Neural cell (in vitro differentiated cells): Measurements from ENCODE around the gene USP38. TPM values are rescaled to one million over a fixed set of nuclear protein-coding genes. Genes with fewer than 3 reads are reported as not detected.

ENCODE experiments used
- H2AFZ ChIP-seq: fragments of 200-600, 300-800 bp; sonication (generic), shearing (Covaris generic); 2 replicates; pipeline ENCODE4 v1.6.0; 2014; ENCODE audit warnings: low read depth, mild to moderate bottlenecking, antibody characterized with exemption, low read length, moderate library complexity
- H3F3A ChIP-seq: fragments of 200-600 bp; shearing (Covaris generic); 2 replicates; pipeline ENCODE4 v1.6.1; 2016; ENCODE audit warnings: mild to moderate bottlenecking, moderate library complexity, mixed read lengths, antibody characterized with exemption, low read length; ENCODE audit not compliant: insufficient read depth, poor library complexity, severe bottlenecking
- H3K27ac ChIP-seq: fragments of 200-600, 300-800 bp; sonication (generic), shearing (Covaris generic); 2 replicates; pipeline ENCODE4 v1.5.1; 2014; ENCODE audit warnings: mild to moderate bottlenecking, low read length, moderate library complexity
- H3K27me3 ChIP-seq: fragments of 300-800, 200-600 bp; sonication (generic), shearing (Covaris generic); 2 replicates; pipeline ENCODE4 v1.6.0; 2014; ENCODE audit warnings: mild to moderate bottlenecking, low read depth, low read length, moderate library complexity; ENCODE audit not compliant: insufficient read depth
- H3K36me3 ChIP-seq: fragments of 300-800, 200-600 bp; sonication (generic), shearing (Covaris generic); 2 replicates; pipeline ENCODE4 v1.5.1; 2014; ENCODE audit warnings: mild to moderate bottlenecking, antibody characterized with exemption, low read length, moderate library complexity; ENCODE audit not compliant: insufficient read depth
- H3K4me2 ChIP-seq: fragments of 300-800, 200-600 bp; sonication (generic), shearing (Covaris generic); 2 replicates; pipeline ENCODE4 v1.6.0; 2014; ENCODE audit warnings: mild to moderate bottlenecking, low read length
- H3K4me3 ChIP-seq: fragments of 300-800, 200-600 bp; sonication (generic), shearing (Covaris generic); 2 replicates; pipeline ENCODE4 v1.5.1; 2014; ENCODE audit warnings: mild to moderate bottlenecking, low read length, moderate library complexity
- H3K79me2 ChIP-seq: fragments of 200-600 bp; shearing (Covaris generic); replicated peaks from 2 replicates; pipeline ENCODE4 v1.6.0; 2014; ENCODE audit warnings: mild to moderate bottlenecking, low read length, moderate library complexity; ENCODE audit not compliant: insufficient read depth
- H3K9ac ChIP-seq: fragments of 300-800, 200-600 bp; sonication (generic), shearing (Covaris generic); 2 replicates; pipeline ENCODE4 v1.6.1; 2016; ENCODE audit warnings: mild to moderate bottlenecking, low read length, mixed read lengths
- H3K9me2 ChIP-seq: fragments of 200-600 bp; shearing (Covaris generic); 2 replicates; pipeline ENCODE4 v1.6.1; 2016; ENCODE audit warnings: mild to moderate bottlenecking, low read length, mixed read lengths; ENCODE audit not compliant: insufficient read depth
- H3K9me3 ChIP-seq: fragments of 200-600, 300-800 bp; sonication (generic), shearing (Covaris generic); 2 replicates; pipeline ENCODE4 v1.6.1; 2016; ENCODE audit warnings: mild to moderate bottlenecking, mixed run types, low read length, moderate library complexity, mixed read lengths
- H4K20me1 ChIP-seq: fragments of 200-600 bp; shearing (Covaris generic); 2 replicates; pipeline ENCODE4 v1.6.1; 2016; ENCODE audit warnings: mild to moderate bottlenecking, mixed run types; ENCODE audit not compliant: insufficient read depth
- EP300 ChIP-seq: fragments of 450-650 bp; conservative IDR thresholded peaks from 2 replicates; pipeline ENCODE4 v1.6.1; 2014; ENCODE audit warnings: antibody characterized with exemption, mild to moderate bottlenecking, moderate library complexity; ENCODE audit not compliant: poor library complexity, severe bottlenecking
- EZH2 ChIP-seq: fragments of 200-600, 300-800 bp; shearing (Covaris generic), sonication (generic); IDR thresholded peaks from 2 replicates; pipeline ENCODE4 v1.6.1; 2014; ENCODE audit warnings: antibody characterized with exemption, low read length, borderline replicate concordance, mild to moderate bottlenecking; ENCODE audit not compliant: insufficient read depth, poor library complexity, severe bottlenecking
- MXI1 ChIP-seq: fragments of 450-650 bp; conservative IDR thresholded peaks from 2 replicates; pipeline ENCODE4 v1.6.1; 2014; ENCODE audit warnings: antibody characterized with exemption, mild to moderate bottlenecking; ENCODE audit not compliant: poor library complexity, severe bottlenecking
- POLR2AphosphoS5 ChIP-seq: IDR thresholded peaks from 2 replicates; pipeline ENCODE4 v1.6.1; 2012
- RAD21 ChIP-seq: fragments of 450-650 bp; conservative IDR thresholded peaks from 2 replicates; pipeline ENCODE4 v1.6.1; 2014; ENCODE audit warnings: antibody characterized with exemption, mild to moderate bottlenecking, moderate library complexity
- REST ChIP-seq: IDR thresholded peaks from 2 replicates; pipeline ENCODE4 v1.6.1; 2012; ENCODE audit warnings: borderline replicate concordance
- SMC3 ChIP-seq: fragments of 450-650 bp; conservative IDR thresholded peaks from 2 replicates; pipeline ENCODE4 v1.6.1; 2014; ENCODE audit warnings: antibody characterized with exemption, mild to moderate bottlenecking, moderate library complexity; ENCODE audit not compliant: poor library complexity
- TAF1 ChIP-seq: IDR thresholded peaks from 2 replicates; pipeline ENCODE4 v1.6.1; 2012; ENCODE audit warnings: low read depth
- polyA plus RNA-seq: library from polyadenylated mRNA; depleted of rRNA; stranded (reverse); fragments of >200 nt; gene quantifications from 2 replicates; pipeline ENCODE4 v1.2.3, GENCODE V29; 2014
- TF ChIP-seq, protein P1 (sequence below): fragments of 450-650 bp; IDR thresholded peaks from 2 replicates; pipeline ENCODE4 v1.5.1; 2014; ENCODE audit warnings: antibody characterized with exemption, mild to moderate bottlenecking, moderate library complexity; ENCODE audit not compliant: poor library complexity, severe bottlenecking

The USP38 gene
- polyA plus RNA-seq, 1 donor from 2014 or later, result 9.5 TPM

GRCh38 chr4:143185253-143186107, 763 bp downstream of the USP38 start:
- H3K27me3 ChIP-seq, result no peaks in the 10 kb centered on the region
- no peaks in the 10 kb centered on the region for H3K9me3 ChIP-seq
- no peaks in the 10 kb centered on the region for H3F3A ChIP-seq
- H3K27ac ChIP-seq, result peak overlapping the region; percentile 85
- H3K36me3 ChIP-seq, result no peaks in the 10 kb centered on the region
- peak overlapping the region; percentile 85 for H3K9ac ChIP-seq
- H3K4me3 ChIP-seq, result peak overlapping the region; percentile 89
- peaks cover 6% of the 10 kb centered on the region for H4K20me1 ChIP-seq
- TF ChIP-seq SMC3, result no peak
- TF ChIP-seq POLR2AphosphoS5, result no peak
- no peak for TF ChIP-seq TAF1
- TF ChIP-seq EZH2, result no peak
- peak; percentile 28 for TF ChIP-seq MXI1
- TF ChIP-seq EP300, result no peak
- TF ChIP-seq, protein P1, sequence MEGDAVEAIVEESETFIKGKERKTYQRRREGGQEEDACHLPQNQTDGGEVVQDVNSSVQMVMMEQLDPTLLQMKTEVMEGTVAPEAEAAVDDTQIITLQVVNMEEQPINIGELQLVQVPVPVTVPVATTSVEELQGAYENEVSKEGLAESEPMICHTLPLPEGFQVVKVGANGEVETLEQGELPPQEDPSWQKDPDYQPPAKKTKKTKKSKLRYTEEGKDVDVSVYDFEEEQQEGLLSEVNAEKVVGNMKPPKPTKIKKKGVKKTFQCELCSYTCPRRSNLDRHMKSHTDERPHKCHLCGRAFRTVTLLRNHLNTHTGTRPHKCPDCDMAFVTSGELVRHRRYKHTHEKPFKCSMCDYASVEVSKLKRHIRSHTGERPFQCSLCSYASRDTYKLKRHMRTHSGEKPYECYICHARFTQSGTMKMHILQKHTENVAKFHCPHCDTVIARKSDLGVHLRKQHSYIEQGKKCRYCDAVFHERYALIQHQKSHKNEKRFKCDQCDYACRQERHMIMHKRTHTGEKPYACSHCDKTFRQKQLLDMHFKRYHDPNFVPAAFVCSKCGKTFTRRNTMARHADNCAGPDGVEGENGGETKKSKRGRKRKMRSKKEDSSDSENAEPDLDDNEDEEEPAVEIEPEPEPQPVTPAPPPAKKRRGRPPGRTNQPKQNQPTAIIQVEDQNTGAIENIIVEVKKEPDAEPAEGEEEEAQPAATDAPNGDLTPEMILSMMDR, result no peak
- no peak for TF ChIP-seq RAD21
- H2AFZ ChIP-seq, result no peak overlapping the region
- peaks cover 57% of the 10 kb centered on the region for H3K79me2 ChIP-seq
- H3K9me2 ChIP-seq, result no peaks in the 10 kb centered on the region
- peak overlapping the region; percentile 92 for H3K4me2 ChIP-seq

DNA sequence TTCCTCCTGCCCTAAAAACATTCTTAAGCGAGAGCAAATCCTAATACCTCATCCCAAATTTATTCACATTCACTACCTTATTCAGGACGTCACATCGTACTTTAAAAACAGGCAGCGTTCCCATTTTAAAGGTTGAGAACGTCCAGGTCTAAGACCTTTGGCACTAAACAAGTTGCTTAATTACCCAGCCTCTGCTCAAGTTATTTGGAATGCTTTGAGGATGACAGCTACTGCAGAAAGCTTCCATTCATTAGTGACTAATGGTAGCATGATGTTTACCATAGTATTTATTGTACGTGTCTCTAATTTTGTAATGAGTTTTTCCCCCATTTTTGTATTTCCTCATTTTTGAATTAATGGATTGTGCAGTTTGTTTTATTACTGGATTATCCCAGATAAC, 1.5 kb downstream of the USP38 start:
- H3K9me3 ChIP-seq, result no peaks in the 10 kb centered on the region
- no peaks in the 10 kb centered on the region for H3K9me2 ChIP-seq
- TF ChIP-seq EP300 (no peak), REST (no peak), EZH2 (no peak), POLR2AphosphoS5 (no peak), MXI1 (no peak), TAF1 (no peak), SMC3 (no peak)
- TF ChIP-seq, protein P1, result no peak
- peak overlapping the region; percentile 89 for H3K4me3 ChIP-seq
- no peaks in the 10 kb centered on the region for H3K27me3 ChIP-seq
- H4K20me1 ChIP-seq, result peaks cover 6% of the 10 kb centered on the region
- H3F3A ChIP-seq, result no peaks in the 10 kb centered on the region
- peak overlapping the region; percentile 92 for H3K4me2 ChIP-seq
- no peak overlapping the region for H2AFZ ChIP-seq
- H3K27ac ChIP-seq, result no peak overlapping the region
- peak overlapping the region; percentile 85 for H3K9ac ChIP-seq
- H3K36me3 ChIP-seq, result no peaks in the 10 kb centered on the region
- peaks cover 64% of the 10 kb centered on the region for H3K79me2 ChIP-seq
